ENCODE data around the gene ARID5B. TPM values are rescaled to one million over a fixed set of nuclear protein-coding genes. Genes with fewer than 3 reads are reported as not detected.

The ARID5B gene
- total and polyA plus RNA-seq, 2 experiments from 2014 or later = 1.3 to 1.6 TPM

DNA sequence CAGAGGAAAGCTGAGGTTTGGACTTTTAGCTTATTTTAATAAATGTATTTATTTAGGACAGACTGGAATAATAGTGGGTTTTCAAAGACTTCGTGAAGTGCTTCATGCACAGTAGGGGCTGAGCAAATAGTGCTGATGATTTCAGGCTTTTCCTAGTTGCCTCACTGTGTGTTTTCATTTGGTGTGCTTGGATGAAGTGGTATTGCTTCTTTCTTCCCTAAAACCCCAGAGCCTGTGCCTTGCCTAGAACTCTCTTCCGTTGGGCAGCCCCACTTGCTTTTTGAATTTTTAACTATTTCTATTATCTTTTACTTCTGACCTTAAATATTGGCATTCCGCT, 49.6 kb downstream of the ARID5B start:
- Histone ChIP-seq H3K27me3 (ENCODE audit: insufficient read depth) (no peaks in the 10 kb centered on the region), H3F3A (replicated peaks; ENCODE audit: low read depth) (no peaks in the 10 kb centered on the region), H3K4me1 (ENCODE audit: insufficient read depth) (no peaks in the 10 kb centered on the region), H3K27ac (ENCODE audit: low read depth) (no peak overlapping the region), H3K4me3 (no peak overlapping the region), H3K36me3 (ENCODE audit: insufficient read depth) (no peaks in the 10 kb centered on the region), H3K4me2 (no peak overlapping the region), H4K20me1 (replicated peaks; ENCODE audit: insufficient read depth) (no peaks in the 10 kb centered on the region), H3K9me2 (ENCODE audit: insufficient read depth) (no peaks in the 10 kb centered on the region), H3K79me2 (replicated peaks; ENCODE audit: insufficient read depth) (no peaks in the 10 kb centered on the region), H2AFZ (no peak overlapping the region)
- H3K9me3 Mint-ChIP-seq = no peaks in the 10 kb centered on the region
- no peak overlapping the region for H3K4me3 Mint-ChIP-seq
- DNase-seq (ENCODE audit: low spot score) (no peak), ATAC-seq (no peak)
- no peak overlapping the region for H3K27ac Mint-ChIP-seq
- peaks cover 2% of the 10 kb centered on the region for H3K27me3 Mint-ChIP-seq (ENCODE audit: insufficient read depth, low read depth, poor library complexity)
- no peaks in the 10 kb centered on the region for H3K4me1 Mint-ChIP-seq
- H3K36me3 Mint-ChIP-seq (ENCODE audit: low read depth) = no peaks in the 10 kb centered on the region
- TF ChIP-seq, protein P1, sequence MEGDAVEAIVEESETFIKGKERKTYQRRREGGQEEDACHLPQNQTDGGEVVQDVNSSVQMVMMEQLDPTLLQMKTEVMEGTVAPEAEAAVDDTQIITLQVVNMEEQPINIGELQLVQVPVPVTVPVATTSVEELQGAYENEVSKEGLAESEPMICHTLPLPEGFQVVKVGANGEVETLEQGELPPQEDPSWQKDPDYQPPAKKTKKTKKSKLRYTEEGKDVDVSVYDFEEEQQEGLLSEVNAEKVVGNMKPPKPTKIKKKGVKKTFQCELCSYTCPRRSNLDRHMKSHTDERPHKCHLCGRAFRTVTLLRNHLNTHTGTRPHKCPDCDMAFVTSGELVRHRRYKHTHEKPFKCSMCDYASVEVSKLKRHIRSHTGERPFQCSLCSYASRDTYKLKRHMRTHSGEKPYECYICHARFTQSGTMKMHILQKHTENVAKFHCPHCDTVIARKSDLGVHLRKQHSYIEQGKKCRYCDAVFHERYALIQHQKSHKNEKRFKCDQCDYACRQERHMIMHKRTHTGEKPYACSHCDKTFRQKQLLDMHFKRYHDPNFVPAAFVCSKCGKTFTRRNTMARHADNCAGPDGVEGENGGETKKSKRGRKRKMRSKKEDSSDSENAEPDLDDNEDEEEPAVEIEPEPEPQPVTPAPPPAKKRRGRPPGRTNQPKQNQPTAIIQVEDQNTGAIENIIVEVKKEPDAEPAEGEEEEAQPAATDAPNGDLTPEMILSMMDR (conservative IDR thresholded peaks at IDR 0.05; ENCODE audit: low read depth in 2 of 2) = no peak
- no peak for TF ChIP-seq EZH2phosphoT487 (IDR thresholded peaks at IDR 0.05; ENCODE audit: unreplicated experiment)
- TF ChIP-seq, protein P2, sequence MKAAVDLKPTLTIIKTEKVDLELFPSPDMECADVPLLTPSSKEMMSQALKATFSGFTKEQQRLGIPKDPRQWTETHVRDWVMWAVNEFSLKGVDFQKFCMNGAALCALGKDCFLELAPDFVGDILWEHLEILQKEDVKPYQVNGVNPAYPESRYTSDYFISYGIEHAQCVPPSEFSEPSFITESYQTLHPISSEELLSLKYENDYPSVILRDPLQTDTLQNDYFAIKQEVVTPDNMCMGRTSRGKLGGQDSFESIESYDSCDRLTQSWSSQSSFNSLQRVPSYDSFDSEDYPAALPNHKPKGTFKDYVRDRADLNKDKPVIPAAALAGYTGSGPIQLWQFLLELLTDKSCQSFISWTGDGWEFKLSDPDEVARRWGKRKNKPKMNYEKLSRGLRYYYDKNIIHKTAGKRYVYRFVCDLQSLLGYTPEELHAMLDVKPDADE (IDR thresholded peaks at IDR 0.05) = no peak

DNA sequence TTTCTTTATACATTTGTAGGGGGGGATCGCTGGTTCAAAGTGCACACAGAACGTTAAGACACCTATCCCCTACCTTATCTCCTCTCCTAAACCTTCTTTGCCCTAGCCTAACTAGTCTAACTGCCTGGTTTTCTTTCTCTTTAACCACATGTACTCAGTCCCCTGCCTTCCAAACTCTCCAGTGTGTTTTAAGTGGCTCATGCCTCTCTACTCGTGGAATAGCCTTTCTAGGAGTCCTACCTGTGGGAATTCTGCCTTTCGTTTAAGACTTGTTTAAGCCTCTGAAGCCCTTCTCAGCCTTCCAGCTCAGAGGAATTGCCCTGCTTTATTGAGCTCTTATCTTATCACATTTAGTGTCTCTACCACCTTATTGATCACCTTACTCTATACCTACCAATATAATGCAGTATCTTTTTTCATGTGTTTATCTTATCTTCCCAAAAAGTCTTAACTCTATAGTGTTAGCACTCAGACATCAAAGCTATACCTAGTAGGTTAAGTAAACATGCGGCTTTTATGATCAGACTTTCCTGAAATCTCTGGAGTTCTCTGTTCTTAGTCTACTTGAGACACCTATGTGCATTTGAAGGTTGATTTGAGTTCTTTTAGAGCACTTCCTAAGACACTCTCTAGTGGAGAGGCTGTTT, 50.7 kb downstream of the ARID5B start:
- no peaks in the 10 kb centered on the region for H3K4me1 ChIP-seq (ENCODE audit: insufficient read depth)
- no peak overlapping the region for H3K27ac ChIP-seq (ENCODE audit: low read depth)
- no peak overlapping the region for H2AFZ ChIP-seq
- H3K4me3 Mint-ChIP-seq = no peak overlapping the region
- H3K4me3 ChIP-seq = no peak overlapping the region
- no peaks in the 10 kb centered on the region for H3K79me2 ChIP-seq (replicated peaks; ENCODE audit: insufficient read depth)
- DNase-seq (ENCODE audit: low spot score) = no peak
- H3K4me2 ChIP-seq = no peak overlapping the region
- H3K36me3 ChIP-seq (ENCODE audit: insufficient read depth) = no peaks in the 10 kb centered on the region
- no peak for ATAC-seq
- H3K9me2 ChIP-seq (ENCODE audit: insufficient read depth) = no peaks in the 10 kb centered on the region
- no peaks in the 10 kb centered on the region for H3K4me1 Mint-ChIP-seq
- TF ChIP-seq ZNF331 (CRISPR knock-in tag; IDR thresholded peaks at IDR 0.05; ENCODE audit: low read depth) (no peak), EZH2 (IDR thresholded peaks at IDR 0.05; ENCODE audit: low read depth, unreplicated experiment) (no peak), NANOG (IDR thresholded peaks at IDR 0.05; ENCODE audit: borderline replicate concordance) (no peak)
- TF ChIP-seq, protein P3, sequence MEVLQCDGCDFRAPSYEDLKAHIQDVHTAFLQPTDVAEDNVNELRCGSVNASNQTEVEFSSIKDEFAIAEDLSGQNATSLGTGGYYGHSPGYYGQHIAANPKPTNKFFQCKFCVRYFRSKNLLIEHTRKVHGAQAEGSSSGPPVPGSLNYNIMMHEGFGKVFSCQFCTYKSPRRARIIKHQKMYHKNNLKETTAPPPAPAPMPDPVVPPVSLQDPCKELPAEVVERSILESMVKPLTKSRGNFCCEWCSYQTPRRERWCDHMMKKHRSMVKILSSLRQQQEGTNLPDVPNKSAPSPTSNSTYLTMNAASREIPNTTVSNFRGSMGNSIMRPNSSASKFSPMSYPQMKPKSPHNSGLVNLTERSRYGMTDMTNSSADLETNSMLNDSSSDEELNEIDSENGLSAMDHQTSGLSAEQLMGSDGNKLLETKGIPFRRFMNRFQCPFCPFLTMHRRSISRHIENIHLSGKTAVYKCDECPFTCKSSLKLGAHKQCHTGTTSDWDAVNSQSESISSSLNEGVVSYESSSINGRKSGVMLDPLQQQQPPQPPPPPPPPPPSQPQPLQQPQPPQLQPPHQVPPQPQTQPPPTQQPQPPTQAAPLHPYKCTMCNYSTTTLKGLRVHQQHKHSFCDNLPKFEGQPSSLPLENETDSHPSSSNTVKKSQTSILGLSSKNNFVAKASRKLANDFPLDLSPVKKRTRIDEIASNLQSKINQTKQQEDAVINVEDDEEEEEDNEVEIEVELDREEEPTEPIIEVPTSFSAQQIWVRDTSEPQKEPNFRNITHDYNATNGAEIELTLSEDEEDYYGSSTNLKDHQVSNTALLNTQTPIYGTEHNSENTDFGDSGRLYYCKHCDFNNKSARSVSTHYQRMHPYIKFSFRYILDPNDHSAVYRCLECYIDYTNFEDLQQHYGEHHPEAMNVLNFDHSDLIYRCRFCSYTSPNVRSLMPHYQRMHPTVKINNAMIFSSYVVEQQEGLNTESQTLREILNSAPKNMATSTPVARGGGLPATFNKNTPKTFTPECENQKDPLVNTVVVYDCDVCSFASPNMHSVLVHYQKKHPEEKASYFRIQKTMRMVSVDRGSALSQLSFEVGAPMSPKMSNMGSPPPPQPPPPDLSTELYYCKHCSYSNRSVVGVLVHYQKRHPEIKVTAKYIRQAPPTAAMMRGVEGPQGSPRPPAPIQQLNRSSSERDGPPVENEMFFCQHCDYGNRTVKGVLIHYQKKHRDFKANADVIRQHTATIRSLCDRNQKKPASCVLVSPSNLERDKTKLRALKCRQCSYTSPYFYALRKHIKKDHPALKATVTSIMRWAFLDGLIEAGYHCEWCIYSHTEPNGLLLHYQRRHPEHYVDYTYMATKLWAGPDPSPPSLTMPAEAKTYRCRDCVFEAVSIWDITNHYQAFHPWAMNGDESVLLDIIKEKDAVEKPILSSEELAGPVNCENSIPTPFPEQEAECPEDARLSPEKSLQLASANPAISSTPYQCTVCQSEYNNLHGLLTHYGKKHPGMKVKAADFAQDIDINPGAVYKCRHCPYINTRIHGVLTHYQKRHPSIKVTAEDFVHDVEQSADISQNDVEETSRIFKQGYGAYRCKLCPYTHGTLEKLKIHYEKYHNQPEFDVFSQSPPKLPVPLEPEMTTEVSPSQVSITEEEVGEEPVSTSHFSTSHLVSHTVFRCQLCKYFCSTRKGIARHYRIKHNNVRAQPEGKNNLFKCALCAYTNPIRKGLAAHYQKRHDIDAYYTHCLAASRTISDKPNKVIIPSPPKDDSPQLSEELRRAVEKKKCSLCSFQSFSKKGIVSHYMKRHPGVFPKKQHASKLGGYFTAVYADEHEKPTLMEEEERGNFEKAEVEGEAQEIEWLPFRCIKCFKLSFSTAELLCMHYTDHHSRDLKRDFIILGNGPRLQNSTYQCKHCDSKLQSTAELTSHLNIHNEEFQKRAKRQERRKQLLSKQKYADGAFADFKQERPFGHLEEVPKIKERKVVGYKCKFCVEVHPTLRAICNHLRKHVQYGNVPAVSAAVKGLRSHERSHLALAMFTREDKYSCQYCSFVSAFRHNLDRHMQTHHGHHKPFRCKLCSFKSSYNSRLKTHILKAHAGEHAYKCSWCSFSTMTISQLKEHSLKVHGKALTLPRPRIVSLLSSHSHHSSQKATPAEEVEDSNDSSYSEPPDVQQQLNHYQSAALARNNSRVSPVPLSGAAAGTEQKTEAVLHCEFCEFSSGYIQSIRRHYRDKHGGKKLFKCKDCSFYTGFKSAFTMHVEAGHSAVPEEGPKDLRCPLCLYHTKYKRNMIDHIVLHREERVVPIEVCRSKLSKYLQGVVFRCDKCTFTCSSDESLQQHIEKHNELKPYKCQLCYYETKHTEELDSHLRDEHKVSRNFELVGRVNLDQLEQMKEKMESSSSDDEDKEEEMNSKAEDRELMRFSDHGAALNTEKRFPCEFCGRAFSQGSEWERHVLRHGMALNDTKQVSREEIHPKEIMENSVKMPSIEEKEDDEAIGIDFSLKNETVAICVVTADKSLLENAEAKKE (CRISPR knock-in tag; IDR thresholded peaks at IDR 0.05) = no peak
- TF ChIP-seq, protein P1 (conservative IDR thresholded peaks at IDR 0.05; ENCODE audit: low read depth in 2 of 2) = no peak
- H3F3A ChIP-seq (replicated peaks; ENCODE audit: low read depth) = no peaks in the 10 kb centered on the region
- no peaks in the 10 kb centered on the region for H4K20me1 ChIP-seq (replicated peaks; ENCODE audit: insufficient read depth)
- H3K9me3 Mint-ChIP-seq = no peaks in the 10 kb centered on the region
- peaks cover 2% of the 10 kb centered on the region for H3K27me3 Mint-ChIP-seq (ENCODE audit: insufficient read depth, low read depth, poor library complexity)
- H3K27ac Mint-ChIP-seq = no peak overlapping the region
- no peaks in the 10 kb centered on the region for H3K27me3 ChIP-seq (ENCODE audit: insufficient read depth)
- no peaks in the 10 kb centered on the region for H3K36me3 Mint-ChIP-seq (ENCODE audit: low read depth)

Measured in GM23338 (cell line).